GM15510 (cell line): ENCODE measurements around the gene SH3PXD2B.

ENCODE experiments used
- POLR2A ChIP-seq: IDR thresholded peaks from 3 replicates; pipeline ENCODE4 v1.6.1; 2011; ENCODE audit warnings: borderline replicate concordance; ENCODE audit not compliant: insufficient read length; ENCODE audit errors: extremely low read depth

The SH3PXD2B gene

GRCh38 chr5:172491481-172491880, 37.2 kb upstream of the SH3PXD2B start:
- TF ChIP-seq POLR2A, result no peak

GRCh38 chr5:172490514-172491461, 36.5 kb upstream of the SH3PXD2B start:
- no peak for TF ChIP-seq POLR2A

GRCh38 chr5:172488221-172488620, 33.9 kb upstream of the SH3PXD2B start:
- no peak for TF ChIP-seq POLR2A

- TF ChIP-seq POLR2A, result no peak
Measured at GRCh38 chr5:172487671-172488070, 33.3 kb upstream of the SH3PXD2B start.

GRCh38 chr5:172486912-172487311, 32.6 kb upstream of the SH3PXD2B start:
- TF ChIP-seq POLR2A, result no peak

- TF ChIP-seq POLR2A, result no peak
Measured at GRCh38 chr5:172486451-172486850, 32.1 kb upstream of the SH3PXD2B start.

GRCh38 chr5:172485511-172486202, 31.3 kb upstream of the SH3PXD2B start:
- TF ChIP-seq POLR2A, result no peak

- no peak for TF ChIP-seq POLR2A
Measured at GRCh38 chr5:172484664-172485063, 30.3 kb upstream of the SH3PXD2B start.

GRCh38 chr5:172482156-172483020, 28.1 kb upstream of the SH3PXD2B start:
- TF ChIP-seq POLR2A, result no peak

GRCh38 chr5:172481011-172481800, 26.9 kb upstream of the SH3PXD2B start:
- TF ChIP-seq POLR2A, result no peak

GRCh38 chr5:172479784-172480115, 25.4 kb upstream of the SH3PXD2B start:
- no peak for TF ChIP-seq POLR2A

GRCh38 chr5:172479034-172479783, 24.9 kb upstream of the SH3PXD2B start:
- TF ChIP-seq POLR2A, result no peak

GRCh38 chr5:172478256-172478655, 23.9 kb upstream of the SH3PXD2B start:
- no peak for TF ChIP-seq POLR2A
